DND-41 (cell line): ENCODE measurements around the gene HERC5.

Experiments
- EZH2 ChIP-seq: IDR thresholded peaks from 3 replicates; pipeline ENCODE4 v1.6.1; 2012; ENCODE audit warnings: borderline replicate concordance, low read depth, mild to moderate bottlenecking, moderate library complexity, low read length, inconsistent platforms; ENCODE audit not compliant: severe bottlenecking
- TF ChIP-seq, protein P1 (sequence below): IDR thresholded peaks from 2 replicates; pipeline ENCODE4 v1.5.1; 2012; ENCODE audit warnings: borderline replicate concordance, low read length, moderate library complexity, mild to moderate bottlenecking; ENCODE audit not compliant: poor library complexity, severe bottlenecking; ENCODE audit errors: extremely low read depth

DNA sequence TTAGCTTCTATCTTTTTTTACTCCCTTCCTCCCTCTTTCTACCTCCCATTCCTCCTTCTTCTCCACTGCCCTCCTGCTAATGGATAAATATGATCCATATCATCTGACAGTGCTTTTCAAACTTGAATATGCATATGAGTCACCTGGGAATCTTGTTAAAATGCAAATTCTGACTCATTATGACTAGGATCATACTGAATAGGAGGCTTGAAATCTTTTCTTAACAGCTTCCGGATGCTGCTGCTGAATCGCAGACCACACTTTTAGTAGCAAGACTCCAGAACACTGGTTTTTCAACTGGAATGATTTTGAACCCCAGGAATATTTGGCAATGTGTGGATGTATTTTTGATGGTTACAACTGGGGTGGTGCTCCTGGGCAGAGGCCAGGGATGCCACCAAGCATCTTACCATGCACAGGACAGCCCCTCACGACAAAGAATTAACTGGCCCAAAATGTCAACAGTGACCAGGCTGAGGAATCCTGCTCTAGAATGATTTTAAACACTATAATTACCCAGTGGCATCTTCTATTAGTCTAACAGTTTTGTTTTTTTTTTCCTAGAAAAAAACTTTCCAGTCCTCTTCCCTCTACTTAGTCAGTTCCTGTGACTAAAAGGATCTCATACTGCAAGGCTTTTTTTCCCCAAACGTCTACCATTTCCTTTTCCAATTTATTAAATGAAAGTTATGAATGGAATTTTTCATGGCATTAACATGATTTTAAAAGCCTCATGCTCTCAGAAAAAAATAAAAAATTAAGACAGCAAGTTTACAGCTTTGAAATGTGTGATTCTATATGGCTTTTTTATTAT lies 77.2 kb downstream of the HERC5 start:
- TF ChIP-seq, protein P1, sequence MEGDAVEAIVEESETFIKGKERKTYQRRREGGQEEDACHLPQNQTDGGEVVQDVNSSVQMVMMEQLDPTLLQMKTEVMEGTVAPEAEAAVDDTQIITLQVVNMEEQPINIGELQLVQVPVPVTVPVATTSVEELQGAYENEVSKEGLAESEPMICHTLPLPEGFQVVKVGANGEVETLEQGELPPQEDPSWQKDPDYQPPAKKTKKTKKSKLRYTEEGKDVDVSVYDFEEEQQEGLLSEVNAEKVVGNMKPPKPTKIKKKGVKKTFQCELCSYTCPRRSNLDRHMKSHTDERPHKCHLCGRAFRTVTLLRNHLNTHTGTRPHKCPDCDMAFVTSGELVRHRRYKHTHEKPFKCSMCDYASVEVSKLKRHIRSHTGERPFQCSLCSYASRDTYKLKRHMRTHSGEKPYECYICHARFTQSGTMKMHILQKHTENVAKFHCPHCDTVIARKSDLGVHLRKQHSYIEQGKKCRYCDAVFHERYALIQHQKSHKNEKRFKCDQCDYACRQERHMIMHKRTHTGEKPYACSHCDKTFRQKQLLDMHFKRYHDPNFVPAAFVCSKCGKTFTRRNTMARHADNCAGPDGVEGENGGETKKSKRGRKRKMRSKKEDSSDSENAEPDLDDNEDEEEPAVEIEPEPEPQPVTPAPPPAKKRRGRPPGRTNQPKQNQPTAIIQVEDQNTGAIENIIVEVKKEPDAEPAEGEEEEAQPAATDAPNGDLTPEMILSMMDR: no peak
- no peak for TF ChIP-seq EZH2
